Neuronal stem cell (in vitro differentiated cells): ENCODE data around the gene WNT3.

Source experiments
- DNase-seq: peaks from one replicate; pipeline ENCODE4 v3.0.0-alpha.2; 2013; ENCODE audit warnings: low spot score
- H2AFZ ChIP-seq: one replicate; pipeline ENCODE4 v1.6.1; 2013; ENCODE audit warnings: mild to moderate bottlenecking, low read length, inconsistent platforms
- H2AK5ac ChIP-seq: 2 replicates; pipeline ENCODE4 v1.6.1; 2013; ENCODE audit warnings: low read depth, mild to moderate bottlenecking, inconsistent platforms, low read length, moderate library complexity, mixed read lengths
- H2BK120ac ChIP-seq: 2 replicates; pipeline ENCODE4 v1.6.1; 2013; ENCODE audit warnings: low read depth, mild to moderate bottlenecking, inconsistent platforms, low read length, moderate library complexity, mixed read lengths
- H2BK12ac ChIP-seq: one replicate; pipeline ENCODE4 v1.6.1; 2013; ENCODE audit warnings: low read length, inconsistent platforms
- H2BK15ac ChIP-seq: 2 replicates; pipeline ENCODE4 v1.6.1; 2013; ENCODE audit warnings: mild to moderate bottlenecking, low read length, inconsistent platforms, mixed read lengths
- H2BK5ac ChIP-seq: one replicate; pipeline ENCODE4 v1.6.1; 2013; ENCODE audit warnings: inconsistent platforms, mild to moderate bottlenecking, low read length, moderate library complexity
- H3K14ac ChIP-seq: one replicate; pipeline ENCODE4 v1.6.1; 2013; ENCODE audit warnings: low read length, inconsistent platforms
- H3K18ac ChIP-seq: 2 replicates; pipeline ENCODE4 v1.6.1; 2013; ENCODE audit warnings: low read length, inconsistent platforms
- H3K23ac ChIP-seq: 2 replicates; pipeline ENCODE4 v1.6.1; 2013; ENCODE audit warnings: low read depth, mild to moderate bottlenecking, mixed read lengths, low read length, inconsistent platforms; ENCODE audit not compliant: poor library complexity
- H3K27ac ChIP-seq: replicated peaks from 3 replicates; pipeline ENCODE4 v1.5.1; 2013; ENCODE audit warnings: low read length, inconsistent platforms
- H3K27me3 ChIP-seq, 3 experiments: 2 replicates each; pipeline ENCODE4 v1.6.1; 2013; ENCODE audit warnings: low read length in 3 of 3, mild to moderate bottlenecking in 2 of 3, inconsistent platforms in 1 of 3, low read depth in 1 of 3, mixed read lengths in 1 of 3, moderate library complexity in 1 of 3; ENCODE audit not compliant: control insufficient read depth in 3 of 3, insufficient read depth in 3 of 3
- H3K36me3 ChIP-seq, 2 donors: replicated peaks in 1 of 2; 2 replicates each; pipeline ENCODE4 v1.6.1; 2013; ENCODE audit warnings: low read length in 2 of 2; ENCODE audit not compliant: control insufficient read depth in 2 of 2, insufficient read depth in 2 of 2
- H3K4ac ChIP-seq: 2 replicates; pipeline ENCODE4 v1.6.1; 2013; ENCODE audit warnings: inconsistent platforms, mild to moderate bottlenecking, low read length, moderate library complexity
- H3K4me1 ChIP-seq, 2 donors: 1 replicate in 1 of 2; 2 replicates in 1 of 2; pipeline ENCODE4 v1.6.1; 2013; ENCODE audit warnings: low read length in 2 of 2, low read depth in 1 of 2; ENCODE audit not compliant: control insufficient read depth in 2 of 2, insufficient read depth in 1 of 2
- H3K4me2 ChIP-seq: one replicate; pipeline ENCODE4 v1.6.1; 2013; ENCODE audit warnings: mild to moderate bottlenecking, low read length, inconsistent platforms; ENCODE audit not compliant: insufficient read depth, poor library complexity, severe bottlenecking
- H3K4me3 ChIP-seq, 2 donors: 2 replicates each; pipeline ENCODE4 v1.5.1; 2013; ENCODE audit warnings: low read length in 2 of 2, mild to moderate bottlenecking in 2 of 2, inconsistent platforms in 1 of 2, moderate library complexity in 1 of 2
- H3K79me1 ChIP-seq: one replicate; pipeline ENCODE4 v1.6.1; 2013; ENCODE audit warnings: low read depth, mild to moderate bottlenecking, inconsistent platforms, low read length, moderate library complexity
- H3K9ac ChIP-seq: one replicate; pipeline ENCODE4 v1.6.1; 2013; ENCODE audit warnings: mild to moderate bottlenecking, low read depth, low read length, inconsistent platforms; ENCODE audit not compliant: poor library complexity
- H3K9me3 ChIP-seq, 2 donors: replicated peaks in 1 of 2; 2 replicates each; pipeline versions ENCODE3 to v1.6.1; 2013; ENCODE audit warnings: low read length in 2 of 2, mild to moderate bottlenecking in 2 of 2, inconsistent platforms in 1 of 2, low read depth in 1 of 2, mixed read lengths in 1 of 2, moderate library complexity in 1 of 2; ENCODE audit not compliant: control insufficient read depth in 2 of 2, insufficient read depth in 1 of 2
- H4K8ac ChIP-seq: one replicate; pipeline ENCODE4 v1.6.1; 2013; ENCODE audit warnings: low read depth, mild to moderate bottlenecking, inconsistent platforms, low read length, moderate library complexity
- H4K91ac ChIP-seq: one replicate; pipeline ENCODE4 v1.6.1; 2013; ENCODE audit warnings: low read length, low read depth, mild to moderate bottlenecking, inconsistent platforms; ENCODE audit not compliant: poor library complexity
- WGBS, 2 donors: extraction: QIAGEN DNeasy Blood & Tissue Kit; methylation state at CpG; one replicate each; pipeline ENCODE4 v1.1.7; 2013; ENCODE audit warnings: missing lambda C conversion rate in 2 of 2, mixed read lengths in 1 of 2; ENCODE audit not compliant: insufficient read length in 2 of 2, insufficient replicate concordance in 1 of 2; ENCODE audit errors: extremely low coverage in 2 of 2; 5-methylcytosine and 5-hydroxymethylcytosine counted together

Gene WNT3

DNA sequence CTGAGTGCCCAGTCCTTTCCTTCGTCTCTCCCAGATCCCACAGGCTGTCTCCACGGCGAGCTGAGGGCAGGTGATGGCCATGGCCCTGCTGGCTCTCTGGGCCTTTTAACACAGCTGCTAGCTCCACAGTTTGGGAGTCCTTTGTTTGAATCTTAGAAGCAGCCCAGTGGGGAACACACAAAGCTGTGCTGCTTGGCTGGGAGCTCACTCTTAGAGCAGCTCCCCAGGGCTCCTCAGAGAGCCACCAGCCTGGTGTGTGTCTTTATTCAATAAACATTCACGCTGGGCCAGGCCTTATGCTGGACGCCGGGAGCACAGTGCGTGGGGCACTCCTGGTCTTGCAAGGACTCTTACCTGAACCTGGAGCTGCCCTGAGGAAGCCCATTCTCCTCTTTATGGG lies 29.7 kb downstream of the WNT3 start:
- Histone ChIP-seq H3K4me1 (peaks cover 13 to 15% of the 10 kb centered on the region in 2 donors), H2AK5ac (no peak overlapping the region), H3K4me3 (no peak overlapping the region), H3K4ac (no peak overlapping the region), H3K36me3 (peaks cover 0 to 8% of the 10 kb centered on the region in 2 donors), H3K27me3 (peaks cover 0 to 6% (median 0%) of the 10 kb centered on the region in 3 experiments), H3K9me3 (peaks cover 4% of the 10 kb centered on the region in 2 donors), H3K4me2 (no peak overlapping the region), H3K9ac (no peak overlapping the region), H3K23ac (no peak overlapping the region), H4K91ac (no peak overlapping the region), H3K18ac (no peak overlapping the region), H3K27ac (no peak overlapping the region), H2BK5ac (no peak overlapping the region), H3K79me1 (no peaks in the 10 kb centered on the region), H2BK120ac (no peak overlapping the region), H4K8ac (no peak overlapping the region), H3K14ac (no peak overlapping the region), H2BK12ac (no peak overlapping the region), H2BK15ac (no peak overlapping the region), H2AFZ (no peak overlapping the region)
- WGBS, 2 donors = no CpG with 5 or more reads among the region's 7 CpGs
- no peak for DNase-seq

DNA sequence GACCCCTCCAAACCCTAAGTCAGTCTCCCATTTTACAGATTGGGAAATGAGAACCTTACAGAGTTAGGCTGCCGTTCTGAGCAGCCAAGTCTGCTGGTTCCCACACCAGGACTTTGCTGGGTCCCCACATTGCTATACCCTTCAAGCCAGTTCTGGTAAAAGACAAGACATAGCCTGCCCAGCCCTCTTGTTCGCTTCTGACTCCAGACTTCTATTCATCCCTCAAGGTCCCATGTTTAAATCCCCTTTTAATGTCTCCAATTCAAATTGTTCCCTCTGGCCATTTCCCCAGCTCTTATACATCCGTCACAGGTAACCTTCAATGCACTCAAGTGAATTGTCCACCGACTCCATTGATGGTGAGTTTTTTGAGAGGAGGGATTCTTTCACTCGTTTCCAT lies 30.2 kb downstream of the WNT3 start:
- Histone ChIP-seq H4K8ac (no peak overlapping the region), H2AK5ac (no peak overlapping the region), H3K4ac (no peak overlapping the region), H3K4me2 (no peak overlapping the region), H3K18ac (no peak overlapping the region), H3K4me3 (no peak overlapping the region), H3K4me1 (peaks cover 13 to 15% of the 10 kb centered on the region in 2 donors), H4K91ac (no peak overlapping the region), H3K14ac (no peak overlapping the region), H2AFZ (no peak overlapping the region), H2BK15ac (no peak overlapping the region), H3K23ac (no peak overlapping the region), H2BK120ac (no peak overlapping the region), H3K27ac (no peak overlapping the region), H2BK5ac (no peak overlapping the region), H3K9me3 (peaks cover 4% of the 10 kb centered on the region in 2 donors), H3K27me3 (peaks cover 0 to 6% (median 0%) of the 10 kb centered on the region in 3 experiments), H3K36me3 (peaks cover 0 to 8% of the 10 kb centered on the region in 2 donors), H2BK12ac (no peak overlapping the region), H3K79me1 (no peaks in the 10 kb centered on the region), H3K9ac (no peak overlapping the region)
- no CpG with 5 or more reads among the region's 5 CpGs for WGBS, 2 donors
- no peak for DNase-seq

DNA sequence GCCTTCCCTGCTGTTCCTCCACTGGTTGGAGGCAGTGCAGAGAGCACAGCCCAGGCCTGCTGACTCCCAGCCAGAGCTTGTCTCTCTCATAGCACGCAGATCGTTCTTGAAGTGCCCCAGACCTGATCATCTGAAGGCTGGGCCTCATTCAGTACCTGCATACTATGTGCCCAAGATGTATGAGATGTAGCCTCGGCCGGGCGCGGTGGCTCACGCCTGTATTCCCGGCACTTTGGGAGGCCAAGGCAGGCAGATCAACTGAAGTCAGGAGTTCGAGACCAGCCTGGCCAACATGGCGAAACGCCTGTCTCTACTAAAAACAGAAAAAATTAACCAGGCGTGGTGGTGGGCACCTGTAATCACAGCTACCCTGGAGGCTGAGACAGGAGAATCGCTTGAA lies 31.0 kb downstream of the WNT3 start:
- Histone ChIP-seq H2BK12ac (peak overlapping the region; percentile 2), H3K9ac (no peak overlapping the region), H3K9me3 (peaks cover 4% of the 10 kb centered on the region in 2 donors), H3K23ac (no peak overlapping the region), H3K79me1 (no peaks in the 10 kb centered on the region), H2BK120ac (no peak overlapping the region), H4K8ac (no peak overlapping the region), H3K4me2 (no peak overlapping the region), H2BK5ac (no peak overlapping the region), H3K27ac (no peak overlapping the region), H3K18ac (peak overlapping the region; percentile 24), H2AK5ac (peak overlapping the region; percentile 40), H3K27me3 (peaks cover 0 to 6% (median 0%) of the 10 kb centered on the region in 3 experiments), H3K4me1 (peaks cover 13 to 15% of the 10 kb centered on the region in 2 donors), H3K4ac (no peak overlapping the region), H4K91ac (no peak overlapping the region), H2BK15ac (no peak overlapping the region), H2AFZ (no peak overlapping the region), H3K4me3 (no peak overlapping the region), H3K14ac (no peak overlapping the region), H3K36me3 (peaks cover 0 to 8% of the 10 kb centered on the region in 2 donors)
- no peak for DNase-seq
- WGBS, 2 donors = no CpG with 5 or more reads among the region's 13 CpGs

DNA sequence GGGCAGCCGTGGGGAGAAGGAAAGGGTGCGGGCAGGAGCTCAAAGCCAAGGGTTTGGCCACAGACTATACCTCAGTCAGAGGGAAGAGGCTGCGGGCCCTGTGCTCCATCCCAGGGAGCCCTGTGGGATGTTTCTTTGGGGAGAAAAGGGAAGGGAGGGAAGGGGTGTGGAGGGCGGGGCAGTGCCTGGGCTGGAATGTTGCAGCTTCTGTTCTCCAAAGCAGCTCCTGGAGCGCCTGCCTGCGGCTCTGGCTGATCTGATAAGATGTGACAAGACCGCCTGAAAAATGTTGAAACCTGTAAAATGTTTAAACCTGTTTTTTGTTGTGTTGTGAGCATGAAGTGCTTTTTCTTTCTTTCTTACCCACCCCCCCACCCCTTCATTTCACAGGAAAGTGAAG lies 32.8 kb downstream of the WNT3 start:
- peak overlapping the region; percentile 70 for H2BK15ac ChIP-seq
- no peak overlapping the region for H3K4ac ChIP-seq
- no peak overlapping the region for H2AFZ ChIP-seq
- WGBS, 2 donors = no CpG with 5 or more reads among the region's 7 CpGs
- no peak overlapping the region for H3K4me2 ChIP-seq
- no peak for DNase-seq
- H3K9me3 ChIP-seq = peaks cover 4% of the 10 kb centered on the region in 2 donors
- no peak overlapping the region for H2BK5ac ChIP-seq
- H3K79me1 ChIP-seq = no peaks in the 10 kb centered on the region
- H2BK12ac ChIP-seq = peak overlapping the region; percentile 2
- H4K8ac ChIP-seq = no peak overlapping the region
- no peak overlapping the region for H3K4me3 ChIP-seq
- H3K27ac ChIP-seq = no peak overlapping the region
- H4K91ac ChIP-seq = no peak overlapping the region
- H3K4me1 ChIP-seq = peaks cover 11 to 15% of the 10 kb centered on the region in 2 donors
- H3K9ac ChIP-seq = no peak overlapping the region
- H2AK5ac ChIP-seq = peak overlapping the region; percentile 78
- no peaks in the 10 kb centered on the region for H3K36me3 ChIP-seq
- no peak overlapping the region for H3K14ac ChIP-seq
- H3K23ac ChIP-seq = no peak overlapping the region
- H3K18ac ChIP-seq = peak overlapping the region; percentile 94
- no peak overlapping the region for H2BK120ac ChIP-seq
- peaks cover 0 to 6% (median 0%) of the 10 kb centered on the region in 3 experiments for H3K27me3 ChIP-seq
